H9 (cell line): ENCODE results near the gene ZNF408. TPM values are rescaled to one million over a fixed set of nuclear protein-coding genes. Genes with fewer than 3 reads are reported as not detected.

Experiments used
- DNase-seq: peaks from one replicate; pipeline ENCODE4 v3.0.0-alpha.2; 2017
- H2AFZ ChIP-seq: one replicate; pipeline ENCODE4 v1.6.1; 2013; ENCODE audit warnings: mild to moderate bottlenecking, low read length, control low read depth, moderate library complexity
- H2AK5ac ChIP-seq: 2 replicates; pipeline ENCODE4 v1.6.1; 2013; ENCODE audit warnings: low read length, control low read depth, mixed read lengths; ENCODE audit not compliant: insufficient read length
- H2BK120ac ChIP-seq: one replicate; pipeline ENCODE4 v1.6.1; 2013; ENCODE audit warnings: low read depth, mild to moderate bottlenecking, low read length, control low read depth, inconsistent platforms; ENCODE audit not compliant: poor library complexity, severe bottlenecking
- H2BK12ac ChIP-seq: 2 replicates; pipeline ENCODE4 v1.6.1; 2013; ENCODE audit warnings: low read length, control low read depth, mixed read lengths, low read depth; ENCODE audit not compliant: insufficient read length
- H2BK15ac ChIP-seq: 2 replicates; pipeline ENCODE4 v1.6.1; 2013; ENCODE audit warnings: low read depth, low read length, control low read depth
- H2BK20ac ChIP-seq: one replicate; pipeline ENCODE4 v1.6.1; 2013; ENCODE audit warnings: low read depth, mild to moderate bottlenecking, low read length, control low read depth, inconsistent platforms; ENCODE audit not compliant: poor library complexity, severe bottlenecking
- H2BK5ac ChIP-seq: 2 replicates; pipeline ENCODE4 v1.6.1; 2013; ENCODE audit warnings: low read length, control low read depth, mixed read lengths; ENCODE audit not compliant: insufficient read length
- H3K14ac ChIP-seq: 2 replicates; pipeline ENCODE4 v1.6.1; 2013; ENCODE audit warnings: low read length, control low read depth; ENCODE audit not compliant: insufficient read depth
- H3K18ac ChIP-seq: 2 replicates; pipeline ENCODE4 v1.6.1; 2013; ENCODE audit warnings: low read depth, mild to moderate bottlenecking, mixed read lengths, low read length, control low read depth; ENCODE audit not compliant: insufficient read length
- H3K23ac ChIP-seq: 2 replicates; pipeline ENCODE4 v1.6.1; 2013; ENCODE audit warnings: low read length, control low read depth, mixed read lengths, low read depth; ENCODE audit not compliant: insufficient read length
- H3K23me2 ChIP-seq: 2 replicates; pipeline ENCODE4 v1.6.1; 2013; ENCODE audit warnings: low read depth, mild to moderate bottlenecking, mixed read lengths, low read length, control low read depth; ENCODE audit not compliant: insufficient read length, poor library complexity, severe bottlenecking
- H3K27ac ChIP-seq: 2 replicates; pipeline ENCODE4 v1.5.1; 2013; ENCODE audit warnings: low read length, control low read depth, mixed read lengths, low read depth; ENCODE audit not compliant: insufficient read length
- H3K27me3 ChIP-seq: 2 replicates; pipeline ENCODE4 v1.6.1; 2013; ENCODE audit warnings: low read length, control low read depth, inconsistent platforms; ENCODE audit not compliant: insufficient read depth
- H3K4ac ChIP-seq: 2 replicates; pipeline ENCODE4 v1.6.1; 2013; ENCODE audit warnings: low read depth, mild to moderate bottlenecking, control low read depth, inconsistent platforms, low read length, moderate library complexity
- H3K4me1 ChIP-seq: 2 replicates; pipeline ENCODE4 v1.6.1; 2013; ENCODE audit warnings: low read length, control low read depth, inconsistent platforms; ENCODE audit not compliant: insufficient read depth
- H3K4me2 ChIP-seq: 2 replicates; pipeline ENCODE4 v1.6.1; 2013; ENCODE audit warnings: low read length, control low read depth, mixed read lengths; ENCODE audit not compliant: insufficient read length, insufficient read depth
- H3K56ac ChIP-seq: 2 replicates; pipeline ENCODE4 v1.6.1; 2013; ENCODE audit warnings: low read depth, mild to moderate bottlenecking, mixed read lengths, low read length, control low read depth; ENCODE audit not compliant: insufficient read length
- H3K79me1 ChIP-seq: 2 replicates; pipeline ENCODE4 v1.6.1; 2013; ENCODE audit warnings: low read depth, mild to moderate bottlenecking, moderate library complexity, low read length, control low read depth, inconsistent platforms; ENCODE audit not compliant: insufficient read depth, poor library complexity, severe bottlenecking
- H3K79me2 ChIP-seq: 2 replicates; pipeline ENCODE4 v1.6.1; 2013; ENCODE audit warnings: low read length, control low read depth, inconsistent platforms; ENCODE audit not compliant: insufficient read depth
- H3K9ac ChIP-seq: 2 replicates; pipeline ENCODE4 v1.6.1; 2013; ENCODE audit warnings: low read length, control low read depth, mixed read lengths; ENCODE audit not compliant: insufficient read length; ENCODE audit errors: extremely low read depth
- H3K9me3 ChIP-seq: one replicate; pipeline ENCODE4 v1.6.1; 2013; ENCODE audit warnings: low read depth, low read length, inconsistent platforms; ENCODE audit not compliant: control insufficient read depth
- H3T11ph ChIP-seq: one replicate; pipeline ENCODE4 v1.6.1; 2013; ENCODE audit warnings: mild to moderate bottlenecking, low read length, control low read depth, inconsistent platforms
- H4K20me1 ChIP-seq: one replicate; pipeline ENCODE4 v1.6.1; 2013; ENCODE audit not compliant: control insufficient read depth, insufficient read length, insufficient read depth
- H4K5ac ChIP-seq: 2 replicates; pipeline ENCODE4 v1.6.1; 2013; ENCODE audit warnings: low read depth, mild to moderate bottlenecking, mixed read lengths, low read length, control low read depth; ENCODE audit not compliant: insufficient read length
- H4K8ac ChIP-seq: replicated peaks from 2 replicates; pipeline ENCODE4 v1.6.1; 2013; ENCODE audit warnings: low read length, control low read depth, mixed read lengths, low read depth; ENCODE audit not compliant: insufficient read length
- H4K91ac ChIP-seq: 2 replicates; pipeline ENCODE4 v1.6.1; 2013; ENCODE audit warnings: low read depth, mild to moderate bottlenecking, moderate library complexity, mixed read lengths, low read length, control low read depth; ENCODE audit not compliant: insufficient read length
- H3K27ac Mint-ChIP-seq, 3 experiments: 2 replicates in 2 of 3; 3 replicates in 1 of 3; pipeline ENCODE4 v1.8.0; 2020 to 2021; ENCODE audit warnings: mixed read lengths in 3 of 3, mild to moderate bottlenecking in 1 of 3, moderate library complexity in 1 of 3
- H3K27me3 Mint-ChIP-seq: 2 replicates; pipeline ENCODE4 v1.8.0; 2021; ENCODE audit warnings: low read depth, mild to moderate bottlenecking, moderate library complexity, mixed read lengths
- H3K36me3 Mint-ChIP-seq, 3 experiments: 2 replicates in 2 of 3; 3 replicates in 1 of 3; pipeline ENCODE4 v1.8.0; 2020 to 2021; ENCODE audit warnings: low read depth in 3 of 3, mixed read lengths in 3 of 3; ENCODE audit not compliant: insufficient read depth in 1 of 3
- H3K4me1 Mint-ChIP-seq, 2 experiments: 2 replicates each; pipeline ENCODE4 v1.8.0; 2020; ENCODE audit warnings: mixed read lengths in 2 of 2
- H3K4me3 Mint-ChIP-seq, 2 experiments: 2 replicates in 1 of 2; 3 replicates in 1 of 2; pipeline ENCODE4 v1.8.0; 2020 to 2021; ENCODE audit warnings: mild to moderate bottlenecking in 2 of 2, mixed read lengths in 2 of 2, moderate library complexity in 1 of 2
- H3K9me3 Mint-ChIP-seq, 2 experiments: 2 replicates in 1 of 2; 3 replicates in 1 of 2; pipeline ENCODE4 v1.8.0; 2020; ENCODE audit warnings: mild to moderate bottlenecking in 2 of 2, mixed read lengths in 2 of 2, moderate library complexity in 1 of 2
- total RNA-seq: library from RNA; stranded (reverse); gene quantifications from 2 replicates; pipeline ENCODE4 v1.2.1, GENCODE V29; 2021
- TF ChIP-seq, protein P1 (sequence below): fragments of 200-600 bp; sonication (generic); conservative IDR thresholded peaks from 3 replicates; pipeline ENCODE4 v1.8.0; 2021; ENCODE audit warnings: antibody characterized with exemption, mild to moderate bottlenecking

ZNF408 gene
- total RNA-seq, 1 experiment from 2014 or later = 16.6 TPM

DNA sequence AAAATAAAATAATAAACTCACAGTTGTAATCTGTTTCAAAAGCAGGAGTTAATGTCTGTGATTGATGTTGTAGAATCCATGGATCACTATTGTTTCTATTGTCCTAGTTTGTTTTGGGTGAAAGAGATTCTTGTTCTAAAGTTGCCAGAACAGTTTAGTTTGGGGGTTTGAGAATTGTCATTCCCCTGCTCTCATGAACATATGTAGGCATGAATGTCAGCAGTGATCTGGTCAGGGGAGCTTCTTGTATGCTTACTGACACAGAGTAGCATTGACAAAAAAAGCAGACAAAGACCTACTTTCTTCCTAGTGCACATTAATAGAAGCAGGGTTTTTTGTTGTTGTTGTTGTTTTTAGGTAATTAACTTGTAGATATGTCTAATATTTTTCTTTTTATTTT is 39.0 kb upstream of the ZNF408 start:
- Histone ChIP-seq H3K4ac (no peak overlapping the region), H3K23ac (no peak overlapping the region), H3K23me2 (no peaks in the 10 kb centered on the region), H4K8ac (no peak overlapping the region), H2BK20ac (no peak overlapping the region), H4K5ac (no peak overlapping the region), H2AK5ac (no peak overlapping the region), H2AFZ (no peak overlapping the region), H3T11ph (no peak overlapping the region), H2BK5ac (no peak overlapping the region), H3K56ac (no peak overlapping the region), H4K91ac (no peak overlapping the region), H3K9me3 (no peaks in the 10 kb centered on the region), H3K27ac (no peak overlapping the region), H3K4me1 (no peaks in the 10 kb centered on the region), H3K14ac (no peak overlapping the region), H3K27me3 (no peaks in the 10 kb centered on the region), H4K20me1 (no peaks in the 10 kb centered on the region), H2BK120ac (no peak overlapping the region), H3K4me2 (no peak overlapping the region), H3K18ac (no peak overlapping the region), H3K79me1 (no peaks in the 10 kb centered on the region), H3K79me2 (no peaks in the 10 kb centered on the region), H3K9ac (no peak overlapping the region), H2BK12ac (no peak overlapping the region), H2BK15ac (no peak overlapping the region)
- TF ChIP-seq, protein P1, sequence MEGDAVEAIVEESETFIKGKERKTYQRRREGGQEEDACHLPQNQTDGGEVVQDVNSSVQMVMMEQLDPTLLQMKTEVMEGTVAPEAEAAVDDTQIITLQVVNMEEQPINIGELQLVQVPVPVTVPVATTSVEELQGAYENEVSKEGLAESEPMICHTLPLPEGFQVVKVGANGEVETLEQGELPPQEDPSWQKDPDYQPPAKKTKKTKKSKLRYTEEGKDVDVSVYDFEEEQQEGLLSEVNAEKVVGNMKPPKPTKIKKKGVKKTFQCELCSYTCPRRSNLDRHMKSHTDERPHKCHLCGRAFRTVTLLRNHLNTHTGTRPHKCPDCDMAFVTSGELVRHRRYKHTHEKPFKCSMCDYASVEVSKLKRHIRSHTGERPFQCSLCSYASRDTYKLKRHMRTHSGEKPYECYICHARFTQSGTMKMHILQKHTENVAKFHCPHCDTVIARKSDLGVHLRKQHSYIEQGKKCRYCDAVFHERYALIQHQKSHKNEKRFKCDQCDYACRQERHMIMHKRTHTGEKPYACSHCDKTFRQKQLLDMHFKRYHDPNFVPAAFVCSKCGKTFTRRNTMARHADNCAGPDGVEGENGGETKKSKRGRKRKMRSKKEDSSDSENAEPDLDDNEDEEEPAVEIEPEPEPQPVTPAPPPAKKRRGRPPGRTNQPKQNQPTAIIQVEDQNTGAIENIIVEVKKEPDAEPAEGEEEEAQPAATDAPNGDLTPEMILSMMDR = no peak
- no peak for DNase-seq
- peaks cover 15 to 80% (median 69%) of the 10 kb centered on the region in 3 experiments; a peak in 6 of 7 replicates for H3K36me3 Mint-ChIP-seq
- H3K4me1 Mint-ChIP-seq = no peaks in the 10 kb centered on the region
- no peaks in the 10 kb centered on the region for H3K27me3 Mint-ChIP-seq
- H3K4me3 Mint-ChIP-seq = no peak overlapping the region
- H3K27ac Mint-ChIP-seq = no peak overlapping the region
- H3K9me3 Mint-ChIP-seq = no peaks in the 10 kb centered on the region
